GM18502 (cell line): Measurements from ENCODE around the gene KCTD5.

Experiments used
- ATAC-seq: cut with Tn5 transposase; IDR thresholded peaks from one replicate; pipeline ENCODE4 v1.9.1; 2021; ENCODE audit warnings: mild to moderate bottlenecking; ENCODE audit not compliant: unreplicated experiment, poor library complexity

KCTD5 gene

DNA sequence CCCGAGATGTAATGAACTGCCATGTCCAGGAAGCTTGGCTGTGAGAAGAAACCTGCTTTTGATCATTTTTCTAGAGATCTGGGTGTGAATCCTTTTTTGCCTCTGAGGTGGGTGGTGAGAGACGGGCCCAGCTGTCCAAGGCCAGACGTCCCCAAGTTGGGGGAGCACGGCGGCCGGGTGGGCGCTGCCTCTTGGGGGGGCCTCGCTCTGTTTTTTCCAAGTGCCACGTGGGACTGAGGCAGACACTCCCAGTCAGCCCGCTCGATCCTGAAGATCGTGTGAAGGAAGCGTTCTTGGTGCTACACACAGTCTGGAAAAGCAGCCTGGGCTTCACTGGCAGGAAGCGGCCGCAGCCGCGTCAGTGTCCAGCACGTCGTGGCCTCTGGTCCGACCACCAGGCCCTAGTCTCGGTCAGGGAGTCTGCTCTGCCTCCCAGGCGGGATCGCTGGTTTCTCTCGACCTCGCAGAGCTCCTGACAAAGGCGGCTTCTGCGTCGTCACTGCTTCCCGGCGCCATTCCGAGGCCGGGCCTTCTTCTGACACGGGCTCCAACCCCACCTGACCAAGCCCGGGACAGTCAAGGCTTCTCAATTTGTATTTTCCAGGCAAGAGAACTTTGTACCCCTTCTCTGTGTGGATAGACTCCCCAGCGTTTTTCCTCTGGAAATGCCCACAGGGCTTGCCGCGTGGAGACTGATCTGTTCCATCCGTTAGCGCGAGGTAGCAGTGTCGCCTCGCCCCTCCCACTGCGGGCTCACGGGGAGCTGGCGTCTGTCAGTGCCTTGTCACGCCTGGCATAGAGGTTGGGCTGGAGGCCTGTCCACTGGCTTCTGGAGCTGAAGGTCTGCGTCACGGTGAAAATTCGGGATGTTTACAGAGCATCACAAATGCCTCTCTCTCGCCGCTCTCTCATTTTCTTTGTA lies 25.3 kb downstream of the KCTD5 start:
- no peak for ATAC-seq

DNA sequence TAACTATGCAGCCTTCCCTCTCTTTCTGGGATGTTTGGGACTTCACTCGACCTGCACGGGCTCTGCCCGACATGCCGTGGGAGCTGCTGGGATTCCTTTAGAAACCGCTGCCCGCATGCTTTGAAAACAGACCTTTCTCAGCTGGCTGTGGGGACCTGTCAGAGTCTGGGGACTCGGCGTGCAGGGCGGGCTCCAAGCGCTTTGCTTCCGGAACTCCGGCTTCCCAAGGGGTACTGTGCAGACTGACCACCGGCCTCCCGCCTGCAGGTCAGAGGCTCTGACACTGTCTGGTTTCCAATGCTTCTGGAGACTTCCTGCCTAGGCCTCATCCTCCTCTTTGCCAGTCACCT lies 25.9 kb downstream of the KCTD5 start:
- ATAC-seq = no peak

DNA sequence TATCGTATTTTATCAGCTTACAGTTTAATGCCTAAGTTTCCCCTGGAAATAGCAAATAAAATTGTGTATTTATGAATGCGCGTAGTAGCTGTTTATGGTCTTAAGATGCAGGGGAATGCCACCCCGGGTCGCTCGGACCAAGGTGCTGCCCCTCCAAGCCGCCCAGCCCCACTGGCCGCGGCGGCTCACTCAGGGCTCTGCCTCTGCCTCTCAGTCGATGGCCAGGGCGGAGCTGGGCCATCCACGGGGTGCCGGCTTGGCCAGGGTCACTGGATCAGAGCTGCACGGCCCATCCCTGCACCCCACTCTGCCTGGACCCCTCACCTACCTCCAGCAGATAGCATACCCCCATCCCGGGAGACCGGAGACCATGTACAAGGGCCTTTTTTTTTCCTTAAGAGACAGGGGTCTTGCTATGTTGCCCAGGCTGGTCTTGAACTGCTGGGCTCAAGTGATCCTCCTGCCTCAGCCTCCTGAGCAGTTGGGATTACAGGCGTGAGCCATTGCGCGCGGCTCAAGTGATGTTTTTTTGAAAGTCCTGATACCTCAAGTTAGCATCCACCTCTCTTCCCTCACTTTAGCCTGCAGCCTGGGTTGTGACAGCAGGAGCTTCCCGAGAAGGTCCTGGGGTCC lies 26.7 kb downstream of the KCTD5 start:
- no peak for ATAC-seq

DNA sequence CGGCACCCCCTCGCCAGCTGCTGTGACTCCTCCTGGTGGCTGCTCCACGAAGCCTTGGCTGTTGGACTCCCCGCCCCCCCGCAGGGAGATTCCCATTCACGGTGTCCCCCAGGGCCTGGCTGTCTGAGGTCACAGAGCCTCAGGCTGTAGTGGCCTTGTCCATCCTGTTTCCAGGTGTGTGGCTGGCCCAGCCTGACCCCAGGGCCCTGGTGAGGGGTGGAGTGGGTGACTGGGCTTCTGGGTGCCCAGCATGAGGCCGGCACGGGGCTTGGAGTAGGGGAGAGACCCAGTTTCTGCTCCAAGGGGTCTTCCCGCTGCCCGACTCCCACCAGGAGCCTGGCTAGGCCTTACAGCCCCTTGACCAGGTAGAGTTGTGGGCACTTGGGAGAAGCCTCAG lies 27.3 kb downstream of the KCTD5 start:
- ATAC-seq = no peak

DNA sequence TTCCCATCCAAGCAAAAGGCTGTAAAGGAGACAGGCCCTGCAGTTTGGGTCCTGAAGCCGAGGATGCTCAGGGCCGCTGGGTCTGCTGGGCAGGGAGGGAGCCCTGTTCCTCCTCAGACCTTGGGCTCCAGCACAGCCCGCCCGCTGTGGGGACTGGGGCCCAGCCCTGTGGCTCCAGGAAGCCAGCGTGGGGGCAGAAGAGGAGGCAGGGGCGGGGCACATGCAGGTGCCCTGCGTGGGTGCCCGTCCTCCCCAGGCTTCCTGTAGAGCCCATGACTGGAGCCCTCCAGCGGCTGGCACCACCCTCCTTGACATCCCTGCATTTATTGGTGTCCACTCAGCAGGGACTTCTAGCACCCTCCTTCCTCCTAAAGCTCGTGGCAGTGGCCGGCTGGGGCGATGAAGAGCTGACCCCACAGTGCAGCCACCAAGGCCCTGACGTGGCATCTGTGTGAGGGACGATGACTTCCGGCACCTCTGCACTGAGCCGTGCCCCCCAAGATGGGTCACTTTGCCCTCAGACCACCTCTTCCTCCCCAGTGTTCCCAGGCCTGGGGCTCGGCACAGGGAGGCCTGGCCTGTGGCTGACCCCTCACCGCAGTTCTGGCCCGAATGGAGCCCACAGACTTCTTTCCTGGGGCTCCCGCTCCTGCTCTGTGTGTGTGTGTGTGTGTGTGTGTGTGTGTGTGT lies 27.8 kb downstream of the KCTD5 start:
- ATAC-seq = no peak

DNA sequence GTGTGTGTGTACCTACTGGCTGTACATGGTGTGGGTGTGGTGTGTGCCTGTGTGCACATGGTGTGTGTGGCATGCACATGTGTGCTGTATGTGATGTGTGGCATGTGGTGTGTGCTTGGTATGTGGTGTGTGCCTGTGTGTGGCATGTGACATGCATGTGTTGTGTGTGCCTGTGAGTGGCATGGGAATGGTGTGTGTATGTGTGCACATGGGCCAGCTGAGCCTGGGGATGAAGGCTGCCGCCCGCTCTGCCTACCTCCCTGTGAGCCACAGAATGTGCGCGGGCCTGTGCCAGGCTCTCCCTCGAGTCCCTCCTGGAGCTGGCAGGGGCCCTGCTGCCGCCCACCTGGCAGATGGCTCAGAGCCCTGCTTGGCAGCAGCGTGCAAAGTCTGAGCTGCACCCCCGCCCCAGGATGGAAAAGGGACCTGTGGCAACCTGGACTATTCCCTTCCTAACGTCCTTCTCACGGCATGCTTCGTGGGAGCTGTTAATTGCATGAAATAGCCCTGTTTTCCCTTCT lies 28.4 kb downstream of the KCTD5 start:
- ATAC-seq = no peak

DNA sequence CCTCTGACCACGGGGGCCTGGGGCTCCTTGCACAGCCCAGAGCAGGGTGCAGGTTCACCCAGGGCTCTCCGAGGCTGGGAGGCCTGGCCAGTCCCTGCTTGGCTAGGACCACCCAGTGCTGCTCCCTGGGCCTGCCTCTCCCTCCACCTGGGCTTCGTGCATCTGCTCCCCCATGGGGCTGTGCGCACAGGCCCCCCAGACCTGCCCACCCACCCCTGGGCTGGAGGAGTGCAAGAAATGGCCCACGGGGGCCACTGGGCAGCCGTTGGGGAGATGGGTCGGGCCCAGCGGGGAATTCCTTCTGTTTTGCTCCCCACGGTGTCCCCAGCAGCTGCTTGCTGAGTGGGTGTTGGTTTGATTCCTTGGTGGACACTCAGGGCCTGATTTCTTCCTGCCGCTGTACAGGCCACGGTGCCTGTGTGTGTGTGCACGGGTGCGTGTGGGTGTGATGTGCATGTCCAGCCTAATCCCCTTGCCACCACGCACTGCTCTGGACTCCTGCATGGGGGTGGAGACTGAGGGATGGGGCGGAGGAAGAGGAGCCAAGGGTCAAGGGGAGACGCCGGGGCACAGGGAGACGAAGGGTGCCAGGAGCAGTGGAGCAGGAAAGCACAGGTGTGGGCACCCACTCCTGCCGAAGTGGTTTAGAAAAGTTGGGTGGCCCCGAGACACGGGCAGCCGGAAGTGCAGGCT lies 29.2 kb downstream of the KCTD5 start:
- no peak for ATAC-seq

DNA sequence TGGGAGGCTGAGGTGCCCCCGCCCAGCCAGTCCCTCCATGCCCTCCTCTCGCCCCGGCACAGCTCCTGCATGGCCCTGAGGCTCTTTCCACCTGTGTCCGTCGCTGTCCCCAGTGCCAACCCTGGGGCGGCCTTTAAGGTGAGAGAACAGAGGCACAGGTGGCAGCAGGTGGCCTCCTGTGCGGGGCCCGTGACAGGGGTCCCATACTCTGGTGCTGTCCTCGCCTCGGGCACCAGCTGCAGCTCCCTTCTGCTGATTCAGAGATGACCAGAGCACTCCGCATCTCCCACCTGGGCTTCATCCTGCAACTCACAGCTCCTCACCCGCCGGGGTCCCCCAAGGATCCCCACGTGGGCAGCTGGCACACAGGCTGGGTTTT lies 29.7 kb downstream of the KCTD5 start:
- no peak for ATAC-seq

DNA sequence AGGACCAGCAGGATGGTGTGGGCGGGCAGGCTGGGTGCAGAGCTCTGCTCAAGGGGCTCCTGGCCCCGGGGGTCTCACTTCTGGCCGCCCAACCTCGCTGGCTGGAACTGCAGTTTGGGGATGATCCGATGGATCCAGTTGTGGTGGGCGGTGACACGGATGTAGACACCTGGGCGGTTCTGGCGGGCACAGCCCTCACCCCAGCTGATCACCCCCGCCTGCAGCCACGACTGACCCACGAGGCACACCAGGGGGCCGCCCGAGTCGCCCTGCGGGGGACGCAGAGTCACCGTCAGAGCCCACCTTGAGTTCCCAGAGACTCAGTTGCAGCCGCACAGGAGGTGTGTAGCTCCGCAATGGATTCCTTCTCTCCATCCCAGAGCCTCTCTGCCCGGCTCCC lies 30.2 kb downstream of the KCTD5 start:
- no peak for ATAC-seq

DNA sequence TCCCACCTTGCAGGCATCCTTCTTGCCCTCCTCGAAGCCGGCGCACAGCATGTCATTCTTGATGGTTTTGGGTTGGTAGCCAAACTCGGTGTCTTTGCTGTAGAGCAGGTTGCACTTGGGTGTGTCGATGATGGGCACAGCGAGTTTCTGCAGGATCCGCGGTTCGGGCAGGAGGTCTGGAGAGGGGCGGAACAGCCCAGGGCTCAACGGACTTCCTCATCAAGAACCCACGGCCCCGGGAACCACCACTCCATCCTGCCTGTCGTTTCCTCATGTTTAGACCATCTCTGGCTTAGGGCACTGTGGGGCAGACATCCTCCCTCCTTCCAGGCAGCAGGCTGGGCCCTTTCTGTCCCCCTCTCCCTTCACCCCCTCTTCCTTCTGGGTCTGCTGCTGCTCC lies 31.2 kb downstream of the KCTD5 start:
- no peak for ATAC-seq

DNA sequence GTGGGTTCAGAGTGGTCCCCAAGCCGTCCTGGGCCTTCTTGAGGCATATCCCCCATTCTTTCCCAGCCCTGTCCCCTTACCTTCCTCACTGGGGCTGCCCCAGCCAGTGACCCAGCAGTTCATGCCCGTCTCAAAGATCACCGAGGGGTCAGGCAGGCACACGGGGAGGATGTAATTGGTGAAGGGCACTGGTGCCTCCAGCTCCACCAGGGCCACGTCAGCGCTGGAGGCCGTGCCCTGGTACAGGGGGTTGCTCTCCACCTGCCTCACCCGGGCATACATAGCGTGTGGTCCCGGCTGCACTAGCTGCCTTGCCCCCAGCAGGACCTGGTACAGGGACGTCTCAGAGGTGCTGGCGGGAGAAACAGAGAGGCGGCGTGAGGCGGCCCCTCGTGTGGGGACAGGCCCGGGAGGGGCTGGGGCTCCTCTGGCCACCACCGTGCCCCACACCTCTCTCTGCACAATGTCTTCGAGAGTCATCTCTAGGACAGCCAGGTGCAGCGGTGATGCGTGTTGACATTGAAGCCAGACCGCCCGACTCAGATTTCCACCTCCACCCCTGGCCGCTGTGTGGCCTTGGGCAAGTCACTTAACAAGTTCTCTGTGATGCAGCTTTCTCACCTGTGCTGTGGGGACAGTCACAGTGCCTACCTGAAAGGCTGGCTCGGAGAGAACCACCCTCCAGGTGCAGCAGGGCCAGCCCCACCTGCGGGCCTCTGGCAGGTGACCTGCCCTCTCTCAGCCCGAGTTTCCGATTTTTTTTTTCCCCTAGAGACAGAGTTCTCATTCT lies 31.9 kb downstream of the KCTD5 start:
- no peak for ATAC-seq

DNA sequence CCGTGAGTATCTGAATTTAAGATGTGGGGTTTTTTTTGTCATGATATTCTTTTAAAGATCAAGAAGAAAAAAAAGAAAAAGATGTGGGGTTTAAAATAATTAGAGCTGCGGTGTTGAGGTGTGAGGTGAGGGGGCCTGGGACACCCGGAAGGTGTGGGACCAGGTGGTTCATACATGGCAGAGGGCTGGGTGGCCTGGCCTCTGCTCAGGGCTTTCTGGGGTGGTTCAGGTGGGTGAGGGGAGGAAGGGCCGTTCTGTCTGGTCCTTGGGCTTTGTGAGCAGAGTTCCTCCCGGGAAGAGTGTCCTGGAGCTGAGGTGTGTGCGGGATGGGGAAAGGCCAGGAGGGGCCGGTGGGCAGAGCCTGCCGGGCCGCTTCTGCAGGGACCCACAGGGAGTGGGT lies 32.7 kb downstream of the KCTD5 start:
- no peak for ATAC-seq

DNA sequence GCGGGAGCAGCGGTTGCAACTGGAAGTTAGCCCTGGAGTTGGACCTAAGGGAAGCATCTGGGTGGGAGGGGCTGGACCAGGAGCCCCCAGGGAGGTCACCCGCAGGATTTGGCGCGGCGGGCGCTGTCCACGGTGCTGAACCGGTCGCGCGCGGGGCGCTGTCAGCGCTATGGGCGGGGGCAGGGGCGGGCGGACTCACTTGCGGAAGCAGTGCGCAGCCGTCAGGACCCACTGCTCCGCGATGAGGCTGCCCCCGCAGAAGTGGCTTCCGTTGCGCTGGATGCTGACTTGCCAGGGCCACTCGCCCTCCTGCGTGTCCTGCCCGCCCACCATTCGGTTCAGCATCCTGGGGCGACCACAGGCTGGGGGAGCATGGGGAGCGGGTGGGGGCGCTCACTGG lies 33.2 kb downstream of the KCTD5 start:
- ATAC-seq = no peak

DNA sequence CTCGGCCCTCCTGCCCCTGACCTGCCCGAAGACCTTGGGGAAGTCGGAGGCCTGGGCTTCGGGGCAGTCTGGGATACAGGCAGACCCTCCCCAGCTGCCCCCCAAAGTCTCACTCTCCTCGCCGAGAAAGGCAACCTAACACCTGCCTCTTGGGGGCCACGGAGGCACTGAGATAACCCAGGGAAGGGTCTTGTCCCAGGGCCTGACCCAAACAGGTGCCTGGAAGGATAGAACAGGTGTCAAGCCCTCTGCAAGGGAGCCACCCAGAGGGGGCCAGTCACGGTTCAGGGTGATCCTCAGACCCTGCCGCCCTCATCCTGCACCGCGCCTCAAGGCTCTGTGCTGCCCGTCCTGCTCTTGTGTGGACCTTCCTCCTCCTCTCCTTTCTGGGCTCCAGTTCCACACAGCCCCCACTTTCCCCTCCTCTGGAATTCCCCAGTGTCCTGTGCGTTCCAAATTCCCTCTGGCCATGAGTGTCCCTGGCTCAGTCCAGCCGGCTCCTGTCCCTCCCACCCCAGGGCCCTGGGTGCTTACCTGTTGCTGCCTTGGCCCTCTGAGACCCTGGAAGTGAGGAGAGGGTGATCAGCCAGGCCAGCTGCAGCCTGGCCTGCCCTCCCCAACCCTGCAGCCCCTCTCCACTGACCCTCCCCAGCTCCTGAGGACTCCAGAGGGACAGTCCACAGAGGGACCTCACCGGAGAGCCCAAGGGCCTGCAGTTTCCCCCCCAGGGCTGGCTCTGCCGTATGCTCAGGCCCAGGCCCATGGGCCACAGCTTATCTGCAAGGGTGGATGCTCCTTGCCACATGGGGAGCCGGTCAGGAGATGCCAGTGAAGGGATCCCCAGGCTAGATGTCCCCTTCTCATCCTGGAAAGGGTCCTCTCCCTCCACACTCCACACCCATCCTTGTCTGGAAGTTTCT lies 33.9 kb downstream of the KCTD5 start:
- no peak for ATAC-seq

DNA sequence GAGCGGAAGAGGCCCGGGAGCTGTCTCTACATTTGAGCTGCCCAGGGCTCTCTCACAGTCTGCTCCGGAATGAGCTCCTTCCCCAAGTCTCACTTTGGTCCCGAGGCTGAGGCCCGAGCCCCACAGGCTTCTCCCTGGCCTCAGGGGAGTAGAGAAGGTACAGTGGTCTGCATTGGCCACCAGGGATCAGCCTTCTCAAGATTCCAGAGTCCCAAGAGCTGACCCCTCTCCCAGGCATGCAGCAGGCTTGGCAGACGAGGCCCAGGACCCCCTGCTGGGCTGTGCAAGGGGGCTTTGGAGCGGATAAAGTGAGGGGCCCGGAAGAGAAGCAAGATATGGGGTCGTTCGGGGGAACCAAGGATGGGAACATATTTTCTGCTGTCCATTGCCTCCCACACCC lies 34.6 kb downstream of the KCTD5 start:
- no peak for ATAC-seq

DNA sequence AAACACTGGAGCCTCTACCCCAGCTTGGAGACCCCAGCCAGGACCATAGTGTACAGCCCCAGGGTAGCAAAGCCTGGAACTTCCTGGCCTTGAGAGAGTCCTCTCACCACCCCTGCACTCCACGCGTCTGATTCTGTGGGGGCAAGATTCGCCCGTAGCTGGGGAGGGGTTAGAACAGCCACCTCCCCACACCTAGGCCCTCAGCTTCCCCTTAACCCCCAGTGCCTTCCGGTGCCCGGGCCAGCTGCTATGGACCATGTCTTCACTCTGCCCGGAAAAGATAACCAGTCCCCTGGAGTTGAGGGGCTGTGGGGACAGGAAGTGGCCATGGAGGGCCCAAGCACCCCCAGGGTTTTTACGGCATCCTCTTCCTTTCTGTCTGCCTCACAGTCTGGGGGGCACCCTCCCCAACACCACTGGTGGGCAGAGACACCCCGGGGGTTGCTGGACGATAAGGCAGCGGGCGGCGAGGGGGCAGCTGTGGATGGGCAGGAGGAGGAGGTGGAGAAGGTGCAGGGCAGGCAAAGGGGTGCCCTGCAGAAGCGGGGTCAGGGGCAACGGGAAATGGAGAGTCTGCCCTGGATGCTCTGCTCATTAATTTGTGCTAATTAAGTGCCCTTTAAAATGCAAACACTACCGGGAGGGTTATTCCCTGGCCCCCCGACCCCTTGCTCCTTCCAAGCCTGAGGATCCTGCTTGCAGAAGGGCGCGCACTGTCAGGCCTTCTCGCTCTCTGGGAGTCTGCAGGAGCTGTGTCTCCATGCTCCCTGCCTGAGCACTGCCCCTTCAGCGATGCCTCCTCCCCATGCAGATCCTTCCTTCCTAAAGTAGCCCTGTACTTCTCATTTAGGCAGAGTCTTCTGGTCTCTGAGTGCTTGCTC lies 35.3 kb downstream of the KCTD5 start:
- no peak for ATAC-seq

DNA sequence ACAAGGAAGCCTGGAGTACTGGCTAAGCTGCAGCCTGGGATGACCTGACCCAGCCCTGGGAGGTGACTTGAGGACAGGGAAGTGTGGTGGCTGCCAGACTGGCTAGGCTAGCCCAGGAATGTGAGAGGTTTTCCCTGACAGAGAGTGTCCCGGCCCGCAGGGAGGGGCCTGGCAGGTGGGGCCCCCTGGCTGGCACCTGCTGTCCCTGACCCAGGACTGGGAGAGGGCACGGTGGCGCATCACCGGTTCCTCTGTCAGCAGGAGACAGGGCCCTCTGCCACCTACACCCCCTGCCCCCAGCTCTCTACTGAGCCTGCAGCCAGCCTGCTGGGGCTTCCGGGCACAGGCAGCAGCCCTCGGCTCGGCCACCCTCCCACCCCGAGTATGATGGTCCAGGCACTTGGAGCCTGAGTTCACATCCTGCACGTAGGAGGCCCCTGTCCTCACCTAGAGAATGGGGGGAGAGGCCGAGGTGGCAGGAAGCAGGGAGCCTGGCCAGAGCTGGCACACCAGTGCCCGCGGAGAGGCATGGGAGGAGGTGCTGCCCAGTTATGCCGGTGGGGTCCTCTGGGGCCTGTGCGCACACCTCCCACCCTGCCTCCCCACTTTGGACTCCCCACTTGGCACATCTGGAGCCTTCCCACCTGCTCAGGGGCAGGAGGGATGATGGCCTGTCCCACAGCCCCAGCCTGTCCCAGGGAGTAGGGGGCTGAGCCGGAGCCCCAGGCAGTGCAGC lies 37.2 kb downstream of the KCTD5 start:
- ATAC-seq = no peak
